Embryonic facial prominence (tissue), 1 donor: ENCODE measurements around the gene THEMIS2.
"Not testable (repeated sequence)": the region's sequence is repeated elsewhere in the genome, so short reads cannot be mapped to it uniquely, and the experiment has no call there.

Source experiments
- DNase-seq: peaks from one replicate; pipeline ENCODE4 v3.0.0-alpha.2; 2016; ENCODE audit errors: extremely low spot score

The THEMIS2 gene

GRCh38 chr1:27872059-27872801 lies at the start of gene THEMIS2:
THEMIS2 (plus strand) TSS chr1:27872544; CDS start chr1:27872572, 28 bp downstream.
- DNase-seq = no peak

DNA sequence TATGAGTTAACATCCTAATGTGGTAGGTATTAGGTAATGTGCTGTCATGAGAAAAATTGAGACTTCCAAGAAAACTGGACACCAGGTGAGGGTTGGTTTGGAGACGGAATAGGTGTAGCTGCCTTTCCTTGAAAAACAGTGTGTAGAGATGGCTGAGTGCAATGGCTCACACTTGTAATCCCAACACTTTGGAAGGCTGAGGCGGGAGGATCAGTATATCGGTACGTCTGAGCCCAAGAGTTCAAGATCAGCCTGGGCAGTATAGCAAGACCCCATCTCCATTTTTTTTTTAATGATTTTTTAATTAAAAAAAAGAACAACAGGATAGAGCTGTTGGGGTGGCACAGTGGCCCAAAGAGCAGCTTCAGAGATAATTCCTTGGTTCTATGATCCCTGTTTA lies 48.6 kb upstream of the THEMIS2 start:
- no peak for DNase-seq

- DNase-seq = no peak
These were observed 47.9 kb upstream of the THEMIS2 start for GRCh38 chr1:27824411-27824810.

GRCh38 chr1:27829339-27829960 lies 42.9 kb upstream of the THEMIS2 start:
- not testable (repeated sequence) for DNase-seq

DNA sequence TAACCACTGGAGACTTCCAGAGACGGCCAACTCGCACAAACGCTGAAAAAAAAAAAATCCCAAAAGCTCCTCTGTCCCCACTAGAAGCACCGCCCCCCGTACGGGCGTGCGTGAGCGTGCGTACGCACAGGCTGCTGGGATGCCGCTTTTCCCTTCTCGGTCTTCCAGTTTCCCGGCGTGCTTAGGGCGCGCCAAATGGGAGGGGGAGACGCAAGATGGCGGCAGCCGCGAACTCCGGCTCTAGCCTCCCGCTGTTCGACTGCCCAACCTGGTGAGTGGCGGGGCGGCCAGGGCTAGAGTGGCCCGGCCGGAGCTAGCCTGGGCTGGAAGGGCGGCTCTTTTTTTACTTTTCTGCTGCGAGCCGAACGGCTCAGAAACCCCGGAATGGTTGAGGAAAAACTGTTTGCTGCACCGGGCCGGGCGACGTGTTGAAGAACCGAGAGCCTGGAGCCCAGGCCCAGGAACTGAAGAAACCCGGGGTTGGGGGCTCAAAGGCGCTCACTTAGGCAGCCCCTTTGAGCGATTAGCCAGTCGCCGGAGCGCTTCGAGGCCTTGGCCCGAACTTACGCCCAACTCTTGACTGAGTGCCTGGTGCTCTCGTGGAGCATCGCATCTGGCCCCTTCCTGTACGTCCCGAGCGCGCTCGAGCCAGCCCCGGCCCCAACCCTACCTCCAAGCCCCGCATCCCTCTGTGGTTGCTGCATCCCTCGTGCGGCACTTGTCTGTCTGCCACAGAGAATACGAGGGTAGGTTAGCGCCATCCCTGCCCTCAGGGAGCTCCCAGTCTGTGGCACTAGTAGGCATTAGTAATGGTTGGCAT lies 41.5 kb upstream of the THEMIS2 start, which contains the start of gene PPP1R8:
TSS of gene PPP1R8 (plus strand) at position 162 of the 820 bp plus-strand sequence. CDS start at position 216, 54 bp downstream.
- peak; percentile 94 for DNase-seq

- no peak for DNase-seq
These were observed 40.6 kb upstream of the THEMIS2 start for GRCh38 chr1:27831568-27832410.

- DNase-seq = no peak
These were observed 39.6 kb upstream of the THEMIS2 start for GRCh38 chr1:27832762-27833161.

- DNase-seq = no peak
These were observed 38.9 kb upstream of the THEMIS2 start for GRCh38 chr1:27833470-27833869.

- DNase-seq = no peak
These were observed 37.3 kb upstream of the THEMIS2 start for GRCh38 chr1:27835046-27835445.

GRCh38 chr1:27835501-27835900 lies 36.8 kb upstream of the THEMIS2 start:
- DNase-seq = no peak

- no peak for DNase-seq
These were observed 22.4 kb upstream of the THEMIS2 start for GRCh38 chr1:27849951-27850350.

GRCh38 chr1:27855085-27855484 lies 17.3 kb upstream of the THEMIS2 start:
- no peak for DNase-seq

DNA sequence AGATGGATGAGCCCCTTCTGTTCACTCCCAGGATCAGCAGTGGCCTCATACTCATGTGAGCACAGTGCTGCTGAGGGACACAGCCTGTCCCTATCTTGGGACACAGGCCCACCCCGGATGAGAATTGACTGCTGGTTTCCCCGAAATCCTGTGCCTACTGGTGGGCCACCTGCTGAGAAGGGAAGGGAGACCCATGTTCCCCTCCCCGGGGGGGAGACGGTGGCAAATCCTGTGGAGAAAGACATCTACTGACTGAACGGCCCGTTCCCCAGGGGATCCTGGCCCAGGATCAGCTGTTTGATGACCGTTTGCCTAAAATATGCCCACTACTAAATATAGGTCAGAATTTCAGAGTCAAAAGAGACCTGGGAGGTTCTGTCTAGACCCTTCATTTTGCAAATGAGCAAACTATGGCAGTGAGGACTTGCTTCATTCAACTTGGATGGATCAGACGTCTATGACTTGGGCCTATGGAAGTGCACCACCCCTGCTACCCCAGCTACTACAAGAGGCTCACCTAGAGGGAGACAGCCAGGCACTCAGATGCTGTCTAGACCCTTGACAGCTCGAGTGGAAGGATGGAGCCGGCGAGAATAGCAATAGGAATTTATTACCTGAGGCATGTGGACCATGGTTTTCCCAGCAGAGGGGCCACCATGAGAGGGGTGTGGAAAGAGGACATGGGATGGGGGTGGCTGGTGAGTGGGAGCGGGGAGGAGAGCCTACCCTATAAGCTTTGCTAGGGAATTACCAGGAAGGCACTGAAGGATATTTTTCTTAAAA lies 15.6 kb upstream of the THEMIS2 start:
- no peak for DNase-seq

GRCh38 chr1:27857552-27857951 lies 14.8 kb upstream of the THEMIS2 start:
- DNase-seq = not testable (repeated sequence)

DNA sequence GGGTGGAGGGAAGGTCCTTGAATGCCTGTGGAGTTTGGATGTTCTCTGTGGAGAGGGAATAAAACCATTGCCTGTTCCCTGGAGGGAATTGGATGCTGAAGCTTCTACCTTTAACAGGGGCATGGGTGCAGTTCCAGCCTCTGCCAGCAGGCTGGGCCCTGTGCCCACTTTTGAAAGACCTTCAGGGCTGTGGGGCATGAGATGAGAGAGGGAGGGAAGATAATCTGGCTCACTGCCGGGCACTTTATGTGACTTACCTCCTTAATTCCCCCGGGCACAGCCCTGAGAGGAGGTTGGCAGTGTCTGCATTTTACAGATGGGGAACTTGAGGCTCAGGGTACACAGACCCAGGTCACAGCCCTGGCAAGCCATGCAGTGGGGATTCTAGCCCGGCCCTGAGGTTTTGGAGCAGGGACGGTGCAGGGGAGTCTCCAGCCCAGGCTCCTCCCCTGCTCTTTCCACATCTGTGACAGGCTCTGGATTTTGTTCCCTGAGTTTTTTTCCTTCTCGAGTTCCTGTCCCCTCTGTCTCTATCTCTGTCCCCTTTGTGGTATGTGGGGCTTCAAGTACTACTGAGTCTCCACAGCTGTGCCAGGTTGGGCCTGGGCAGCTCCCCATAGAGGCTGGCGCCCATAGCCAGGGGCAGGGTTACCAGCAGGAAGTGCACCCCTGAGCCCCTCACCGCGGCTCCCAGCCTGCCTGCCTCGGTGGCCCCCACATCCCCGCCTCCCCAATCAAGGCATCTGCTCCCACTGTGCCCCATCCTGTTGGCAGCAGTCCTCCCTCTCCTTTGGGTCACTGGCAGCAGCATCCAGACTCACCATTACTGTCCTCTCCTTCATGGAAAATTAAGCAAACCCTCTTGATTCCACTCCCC lies 14.0 kb upstream of the THEMIS2 start:
- no peak for DNase-seq

GRCh38 chr1:27858949-27859576 lies 13.3 kb upstream of the THEMIS2 start:
- no peak for DNase-seq

DNA sequence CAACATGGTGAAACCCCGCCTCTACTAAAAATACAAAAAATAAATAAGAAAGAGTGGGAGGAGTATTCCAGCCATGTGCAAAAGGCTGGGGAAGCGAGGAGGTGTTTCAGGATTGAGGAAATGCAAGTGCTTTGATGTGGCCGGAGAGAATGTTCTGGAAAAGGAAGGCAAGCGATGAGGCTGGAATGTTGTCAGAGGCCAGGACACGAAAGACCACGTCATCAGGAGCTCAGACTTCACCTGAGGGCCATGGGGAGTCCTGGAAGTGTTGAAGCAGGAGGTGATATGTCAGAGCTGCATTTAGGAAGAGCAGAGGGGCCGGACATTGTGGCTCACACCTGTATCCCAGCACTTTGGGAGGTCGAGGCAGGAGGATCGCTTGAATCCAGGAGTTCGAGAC lies 10.9 kb upstream of the THEMIS2 start:
- DNase-seq = no peak

GRCh38 chr1:27862004-27862403 lies 10.3 kb upstream of the THEMIS2 start:
- no peak for DNase-seq
